WERI-Rb-1 (cell line): ENCODE measurements around the gene IL17RC.
"Not testable (repeated sequence)": the region's sequence is repeated elsewhere in the genome, so short reads cannot be mapped to it uniquely, and the experiment has no call there.

Experiments used
- DNase-seq: peaks from one replicate; pipeline ENCODE4 v3.0.0-alpha.2; 2020
- H3K27ac ChIP-seq: fragments of 250-450 bp; sonication (Bioruptor Pico); 2 replicates; pipeline ENCODE4 v1.5.1; 2020; ENCODE audit warnings: mild to moderate bottlenecking, moderate library complexity
- H3K27me3 ChIP-seq: fragments of 250-450 bp; sonication (Bioruptor Pico); 2 replicates; pipeline ENCODE4 v1.5.1; 2021; ENCODE audit warnings: mild to moderate bottlenecking, low read depth, moderate library complexity; ENCODE audit not compliant: insufficient read depth, severe bottlenecking
- H3K36me3 ChIP-seq: fragments of 250-450 bp; sonication (Bioruptor Pico); 2 replicates; pipeline ENCODE4 v1.5.1; 2020; ENCODE audit warnings: mild to moderate bottlenecking, moderate library complexity
- H3K4me3 ChIP-seq: 2 replicates; pipeline ENCODE4 v1.5.1; 2011; ENCODE audit warnings: low read depth, mild to moderate bottlenecking, control low read depth, low read length
- H3K9me3 ChIP-seq: fragments of 250-450 bp; sonication (Bioruptor Pico); 2 replicates; pipeline ENCODE4 v1.5.1; 2021; ENCODE audit warnings: mild to moderate bottlenecking, moderate library complexity; ENCODE audit not compliant: severe bottlenecking
- TF ChIP-seq, protein P1 (sequence below): IDR thresholded peaks from 2 replicates; pipeline ENCODE4 v1.5.1; 2011; ENCODE audit warnings: low read depth, mild to moderate bottlenecking, control low read depth, inconsistent platforms, low read length

The IL17RC gene, protein sequence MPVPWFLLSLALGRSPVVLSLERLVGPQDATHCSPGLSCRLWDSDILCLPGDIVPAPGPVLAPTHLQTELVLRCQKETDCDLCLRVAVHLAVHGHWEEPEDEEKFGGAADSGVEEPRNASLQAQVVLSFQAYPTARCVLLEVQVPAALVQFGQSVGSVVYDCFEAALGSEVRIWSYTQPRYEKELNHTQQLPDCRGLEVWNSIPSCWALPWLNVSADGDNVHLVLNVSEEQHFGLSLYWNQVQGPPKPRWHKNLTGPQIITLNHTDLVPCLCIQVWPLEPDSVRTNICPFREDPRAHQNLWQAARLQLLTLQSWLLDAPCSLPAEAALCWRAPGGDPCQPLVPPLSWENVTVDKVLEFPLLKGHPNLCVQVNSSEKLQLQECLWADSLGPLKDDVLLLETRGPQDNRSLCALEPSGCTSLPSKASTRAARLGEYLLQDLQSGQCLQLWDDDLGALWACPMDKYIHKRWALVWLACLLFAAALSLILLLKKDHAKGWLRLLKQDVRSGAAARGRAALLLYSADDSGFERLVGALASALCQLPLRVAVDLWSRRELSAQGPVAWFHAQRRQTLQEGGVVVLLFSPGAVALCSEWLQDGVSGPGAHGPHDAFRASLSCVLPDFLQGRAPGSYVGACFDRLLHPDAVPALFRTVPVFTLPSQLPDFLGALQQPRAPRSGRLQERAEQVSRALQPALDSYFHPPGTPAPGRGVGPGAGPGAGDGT

DNA sequence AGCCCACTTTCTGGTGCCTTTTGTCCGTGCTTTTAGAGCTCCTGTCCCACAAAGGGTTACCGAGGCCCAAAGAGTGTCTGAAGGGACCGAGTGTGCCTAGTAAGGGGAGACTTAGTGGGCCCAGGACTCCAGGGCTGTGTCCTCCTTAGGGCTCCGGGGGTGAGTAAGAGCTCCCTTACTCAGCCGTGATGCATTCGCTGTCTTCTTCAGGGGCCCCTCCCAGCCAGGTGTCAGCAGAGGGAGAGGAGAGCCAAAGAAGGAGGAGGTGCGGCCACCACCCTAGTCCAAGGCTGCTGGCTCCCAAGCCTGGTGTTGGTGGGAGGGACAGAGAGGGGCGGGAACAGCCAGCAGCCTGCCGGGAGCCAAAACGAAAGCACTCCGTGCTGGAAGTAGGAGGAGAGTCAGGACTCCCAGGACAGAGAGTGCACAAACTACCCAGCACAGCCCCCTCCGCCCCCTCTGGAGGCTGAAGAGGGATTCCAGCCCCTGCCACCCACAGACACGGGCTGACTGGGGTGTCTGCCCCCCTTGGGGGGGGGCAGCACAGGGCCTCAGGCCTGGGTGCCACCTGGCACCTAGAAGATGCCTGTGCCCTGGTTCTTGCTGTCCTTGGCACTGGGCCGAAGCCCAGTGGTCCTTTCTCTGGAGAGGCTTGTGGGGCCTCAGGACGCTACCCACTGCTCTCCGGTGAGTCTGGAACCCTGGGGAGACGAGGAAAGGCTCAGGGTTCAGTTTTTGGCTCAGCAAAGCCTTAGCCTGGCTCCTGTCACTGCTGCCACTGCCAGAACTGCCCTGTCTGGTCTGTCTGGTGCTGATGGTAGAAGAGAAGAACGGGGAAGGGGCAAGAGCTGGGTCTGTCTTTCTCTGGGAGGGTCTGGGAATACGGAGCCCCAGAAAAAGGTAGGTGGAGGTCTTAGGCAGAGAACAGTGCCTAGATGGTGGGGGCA, at the start of gene IL17RC:
Gene IL17RC, plus strand, starts transcription at position 365 of the 947 bp plus-strand sequence. Its CDS starts 218 bp downstream, at position 583.
- Histone ChIP-seq H3K9me3 (peaks cover 3% of the 10 kb centered on the region), H3K27ac (peak within 1 kb of the TSS; percentile 95), H3K4me3 (peak within 1 kb of the TSS; percentile 63), H3K36me3 (no peaks in the 10 kb centered on the region), H3K27me3 (no peaks in the 10 kb centered on the region)
- DNase-seq: peak; percentile 92
- TF ChIP-seq, protein P1, sequence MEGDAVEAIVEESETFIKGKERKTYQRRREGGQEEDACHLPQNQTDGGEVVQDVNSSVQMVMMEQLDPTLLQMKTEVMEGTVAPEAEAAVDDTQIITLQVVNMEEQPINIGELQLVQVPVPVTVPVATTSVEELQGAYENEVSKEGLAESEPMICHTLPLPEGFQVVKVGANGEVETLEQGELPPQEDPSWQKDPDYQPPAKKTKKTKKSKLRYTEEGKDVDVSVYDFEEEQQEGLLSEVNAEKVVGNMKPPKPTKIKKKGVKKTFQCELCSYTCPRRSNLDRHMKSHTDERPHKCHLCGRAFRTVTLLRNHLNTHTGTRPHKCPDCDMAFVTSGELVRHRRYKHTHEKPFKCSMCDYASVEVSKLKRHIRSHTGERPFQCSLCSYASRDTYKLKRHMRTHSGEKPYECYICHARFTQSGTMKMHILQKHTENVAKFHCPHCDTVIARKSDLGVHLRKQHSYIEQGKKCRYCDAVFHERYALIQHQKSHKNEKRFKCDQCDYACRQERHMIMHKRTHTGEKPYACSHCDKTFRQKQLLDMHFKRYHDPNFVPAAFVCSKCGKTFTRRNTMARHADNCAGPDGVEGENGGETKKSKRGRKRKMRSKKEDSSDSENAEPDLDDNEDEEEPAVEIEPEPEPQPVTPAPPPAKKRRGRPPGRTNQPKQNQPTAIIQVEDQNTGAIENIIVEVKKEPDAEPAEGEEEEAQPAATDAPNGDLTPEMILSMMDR: no peak

DNA sequence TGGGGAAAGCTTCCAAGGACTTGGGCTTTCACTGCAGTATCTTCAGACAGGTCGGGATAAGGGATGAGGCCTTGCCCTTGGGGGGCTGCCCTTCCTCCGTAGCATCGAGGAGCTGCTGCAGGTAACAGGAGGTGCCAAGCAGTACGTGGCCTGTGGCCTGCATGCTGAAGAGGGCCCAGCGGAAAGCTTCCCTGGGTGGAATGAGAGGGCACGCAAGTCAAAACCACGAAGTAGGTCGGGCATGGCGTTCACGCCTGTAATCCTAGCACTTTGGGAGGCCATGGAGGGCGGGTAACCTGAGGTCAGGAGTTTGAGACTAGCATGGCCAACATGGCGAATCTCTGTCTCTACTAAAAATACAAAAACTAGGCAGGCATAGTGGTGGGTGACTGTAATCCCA, 49.8 kb upstream of the IL17RC start:
- Histone ChIP-seq H3K27me3 (no peaks in the 10 kb centered on the region), H3K36me3 (no peaks in the 10 kb centered on the region), H3K4me3 (no peak overlapping the region), H3K27ac (no peak overlapping the region), H3K9me3 (no peaks in the 10 kb centered on the region)
- TF ChIP-seq, protein P1: no peak
- no peak for DNase-seq

DNA sequence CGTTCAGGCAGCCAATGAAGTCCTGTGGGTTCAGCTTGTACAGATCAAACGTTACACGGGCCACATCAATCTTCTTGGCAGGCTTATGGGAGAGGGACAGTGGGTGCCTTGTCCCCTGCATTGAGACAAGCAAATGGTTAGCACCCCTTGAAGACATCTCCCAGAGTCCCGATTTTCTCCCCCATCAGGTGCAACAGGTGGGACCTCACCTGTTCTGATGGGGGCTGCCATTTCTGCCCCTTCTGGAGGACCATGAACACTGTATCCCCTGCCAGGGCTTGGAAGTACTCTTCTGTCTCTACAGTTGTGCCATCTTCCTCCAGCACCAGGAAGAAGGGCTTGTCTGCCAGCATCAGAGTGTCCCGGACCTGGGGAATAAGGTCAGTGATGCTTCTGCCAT, 46.9 kb upstream of the IL17RC start:
- H3K9me3 ChIP-seq: no peaks in the 10 kb centered on the region
- H3K27me3 ChIP-seq: no peaks in the 10 kb centered on the region
- no peaks in the 10 kb centered on the region for H3K36me3 ChIP-seq
- H3K4me3 ChIP-seq: no peak overlapping the region
- TF ChIP-seq, protein P1: no peak
- no peak for DNase-seq
- H3K27ac ChIP-seq: no peak overlapping the region

DNA sequence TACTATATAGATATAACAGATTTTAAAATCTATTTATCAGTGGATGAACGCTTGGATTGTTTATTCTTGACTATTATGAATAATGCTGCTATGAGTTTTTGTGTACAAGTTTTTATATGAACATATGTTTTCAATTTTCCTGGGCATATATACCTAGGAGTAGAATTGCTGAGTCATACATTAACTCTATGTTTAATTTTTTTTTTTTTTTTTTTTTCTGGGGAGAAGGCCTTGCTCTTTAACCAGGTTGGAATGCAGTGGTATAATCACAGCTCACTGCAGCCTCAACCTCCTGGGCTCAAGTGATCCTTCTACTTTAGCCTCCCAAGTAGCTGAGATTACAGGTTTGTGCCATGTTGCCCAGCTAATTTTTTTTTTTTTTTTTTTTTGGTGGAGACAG, 45.9 kb upstream of the IL17RC start:
- DNase-seq: no peak

DNA sequence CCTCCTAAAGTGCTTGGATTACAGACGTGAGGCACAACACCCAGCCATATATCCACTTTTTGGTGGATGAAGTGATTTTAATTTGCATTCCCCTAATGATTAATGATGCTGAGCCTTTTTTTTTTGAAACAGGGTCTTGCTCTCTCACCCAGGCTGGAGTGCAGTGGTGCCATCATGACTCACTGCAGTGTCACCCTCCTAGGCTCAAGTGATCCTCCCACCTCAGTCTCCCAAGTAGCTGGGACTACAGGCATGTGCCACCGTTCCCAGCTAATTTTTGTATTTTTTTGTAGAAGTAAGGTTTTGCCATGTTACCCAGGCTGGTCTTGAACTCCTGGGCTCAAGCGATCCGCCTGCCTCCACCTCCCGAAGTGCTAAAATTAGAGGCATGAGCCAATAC, 44.8 kb upstream of the IL17RC start:
- H3K4me3 ChIP-seq, H3K27me3 ChIP-seq, DNase-seq, H3K27ac ChIP-seq, H3K9me3 ChIP-seq, H3K36me3 ChIP-seq: not testable (repeated sequence)

More for the DNA sequence above, 45.9 kb upstream of the IL17RC start:
- TF ChIP-seq, protein P1: no peak
- no peaks in the 10 kb centered on the region for H3K36me3 ChIP-seq
- H3K9me3 ChIP-seq: no peaks in the 10 kb centered on the region
- no peak overlapping the region for H3K4me3 ChIP-seq
- H3K27me3 ChIP-seq: no peaks in the 10 kb centered on the region
- H3K27ac ChIP-seq: no peak overlapping the region

DNA sequence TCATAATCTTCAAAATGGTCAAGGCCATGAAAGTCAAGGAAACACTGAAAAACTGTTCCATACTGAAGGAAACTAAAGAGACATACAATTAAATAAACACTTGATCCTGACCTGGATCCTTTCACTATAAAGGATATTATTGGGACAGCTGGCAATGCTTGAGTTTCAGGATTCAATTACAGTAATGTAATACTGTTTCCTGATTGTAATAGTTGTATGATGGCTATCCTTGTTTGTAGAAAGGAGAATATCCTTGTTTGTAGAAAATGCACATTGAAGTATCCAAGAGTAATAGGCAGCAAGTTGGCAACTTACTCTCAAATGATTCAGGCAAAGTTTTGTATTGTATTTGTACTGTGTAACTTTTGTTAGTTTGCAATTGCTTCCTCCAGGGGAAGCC, 41.5 kb upstream of the IL17RC start:
- Histone ChIP-seq H3K27me3 (no peaks in the 10 kb centered on the region), H3K9me3 (no peaks in the 10 kb centered on the region), H3K36me3 (no peaks in the 10 kb centered on the region), H3K27ac (no peak overlapping the region; the same call in 1 of the 2 replicates), H3K4me3 (no peak overlapping the region)
- TF ChIP-seq, protein P1: no peak
- DNase-seq: no peak

DNA sequence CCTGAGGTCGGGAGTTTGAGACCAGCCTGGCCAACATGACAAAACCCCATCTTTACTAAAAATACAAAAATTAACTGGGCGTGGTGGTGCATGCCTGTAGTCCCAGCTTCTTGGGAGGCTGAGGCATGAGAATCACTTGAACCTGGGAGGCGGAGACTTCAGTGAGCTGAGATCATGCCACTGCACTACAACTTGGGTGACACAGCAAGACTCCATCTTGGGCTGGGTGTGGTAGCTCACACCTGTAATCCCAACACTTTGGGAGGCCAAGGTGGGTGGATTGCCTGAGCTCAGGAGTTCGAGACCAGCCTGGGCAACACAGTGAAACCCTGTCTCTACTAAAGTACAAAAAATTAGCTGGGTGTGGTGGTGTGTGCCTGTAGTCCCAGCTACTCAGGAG, 40.6 kb upstream of the IL17RC start:
- not testable (repeated sequence) for DNase-seq, H3K36me3 ChIP-seq, H3K9me3 ChIP-seq, H3K4me3 ChIP-seq, H3K27ac ChIP-seq, H3K27me3 ChIP-seq
